Neural cell (in vitro differentiated cells): ENCODE results near the gene TBC1D16.

ENCODE experiments used
- EZH2 ChIP-seq: fragments of 200-600, 300-800 bp; shearing (Covaris generic), sonication (generic); IDR thresholded peaks from 2 replicates; pipeline ENCODE4 v1.6.1; 2014; ENCODE audit warnings: antibody characterized with exemption, low read length, borderline replicate concordance, mild to moderate bottlenecking; ENCODE audit not compliant: insufficient read depth, poor library complexity, severe bottlenecking
- POLR2AphosphoS5 ChIP-seq: IDR thresholded peaks from 2 replicates; pipeline ENCODE4 v1.6.1; 2012
- REST ChIP-seq: IDR thresholded peaks from 2 replicates; pipeline ENCODE4 v1.6.1; 2012; ENCODE audit warnings: borderline replicate concordance
- SMC3 ChIP-seq: fragments of 450-650 bp; conservative IDR thresholded peaks from 2 replicates; pipeline ENCODE4 v1.6.1; 2014; ENCODE audit warnings: antibody characterized with exemption, mild to moderate bottlenecking, moderate library complexity; ENCODE audit not compliant: poor library complexity
- TF ChIP-seq, protein P1 (sequence below): fragments of 450-650 bp; IDR thresholded peaks from 2 replicates; pipeline ENCODE4 v1.5.1; 2014; ENCODE audit warnings: antibody characterized with exemption, mild to moderate bottlenecking, moderate library complexity; ENCODE audit not compliant: poor library complexity, severe bottlenecking

DNA sequence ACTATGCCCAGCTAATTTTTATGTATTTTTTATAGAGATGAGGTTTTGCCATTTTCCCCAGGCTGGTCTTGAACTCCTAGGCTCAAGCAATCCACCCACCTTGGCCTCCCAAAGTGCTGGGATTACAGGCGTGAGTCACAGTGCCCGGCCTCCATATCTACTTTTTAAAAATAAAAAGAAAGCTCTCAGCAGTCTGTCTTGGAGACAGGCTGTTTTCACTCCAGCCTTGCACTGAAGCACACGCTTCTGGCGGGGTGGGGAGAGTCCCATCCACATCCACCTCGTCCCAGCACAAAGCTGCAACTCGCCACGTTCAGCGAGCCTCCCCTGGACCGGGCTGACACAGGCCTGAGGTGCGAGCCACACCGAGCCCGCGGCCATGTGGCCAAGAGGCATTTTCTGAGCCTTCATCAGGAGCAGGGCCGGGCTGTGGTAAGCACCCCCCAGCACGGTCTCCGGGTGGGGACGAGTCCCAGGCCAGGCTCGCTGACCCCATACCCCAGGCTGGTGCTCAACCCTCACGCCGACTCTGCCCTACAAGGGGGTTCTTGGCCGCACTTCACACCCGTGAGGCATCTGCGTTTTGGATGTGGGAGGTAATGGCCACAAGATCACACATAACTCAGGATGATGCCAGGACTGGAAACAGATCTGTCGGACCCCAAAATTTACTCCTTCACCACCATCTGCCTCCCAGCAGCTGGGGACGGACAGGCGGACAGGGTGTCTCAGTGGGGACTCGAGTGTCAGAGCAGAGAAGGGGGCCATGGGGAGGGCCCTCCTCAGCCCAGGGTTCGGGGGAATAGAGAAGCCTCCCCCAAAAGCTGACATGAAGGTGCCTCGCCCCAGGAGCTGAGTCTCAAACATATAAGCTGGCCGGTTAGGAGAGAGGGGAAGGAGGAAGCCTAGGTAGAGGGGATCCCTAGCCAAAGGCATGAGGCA lies 28.6 kb downstream of the TBC1D16 start:
- no peak for TF ChIP-seq POLR2AphosphoS5
- TF ChIP-seq EZH2, result no peak
- TF ChIP-seq, protein P1, sequence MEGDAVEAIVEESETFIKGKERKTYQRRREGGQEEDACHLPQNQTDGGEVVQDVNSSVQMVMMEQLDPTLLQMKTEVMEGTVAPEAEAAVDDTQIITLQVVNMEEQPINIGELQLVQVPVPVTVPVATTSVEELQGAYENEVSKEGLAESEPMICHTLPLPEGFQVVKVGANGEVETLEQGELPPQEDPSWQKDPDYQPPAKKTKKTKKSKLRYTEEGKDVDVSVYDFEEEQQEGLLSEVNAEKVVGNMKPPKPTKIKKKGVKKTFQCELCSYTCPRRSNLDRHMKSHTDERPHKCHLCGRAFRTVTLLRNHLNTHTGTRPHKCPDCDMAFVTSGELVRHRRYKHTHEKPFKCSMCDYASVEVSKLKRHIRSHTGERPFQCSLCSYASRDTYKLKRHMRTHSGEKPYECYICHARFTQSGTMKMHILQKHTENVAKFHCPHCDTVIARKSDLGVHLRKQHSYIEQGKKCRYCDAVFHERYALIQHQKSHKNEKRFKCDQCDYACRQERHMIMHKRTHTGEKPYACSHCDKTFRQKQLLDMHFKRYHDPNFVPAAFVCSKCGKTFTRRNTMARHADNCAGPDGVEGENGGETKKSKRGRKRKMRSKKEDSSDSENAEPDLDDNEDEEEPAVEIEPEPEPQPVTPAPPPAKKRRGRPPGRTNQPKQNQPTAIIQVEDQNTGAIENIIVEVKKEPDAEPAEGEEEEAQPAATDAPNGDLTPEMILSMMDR, result no peak
- TF ChIP-seq REST, result no peak
- TF ChIP-seq SMC3, result no peak
